ENCODE results near the gene FN3K. TPM values are rescaled to one million over a fixed set of nuclear protein-coding genes. Genes with fewer than 3 reads are reported as not detected.

The FN3K gene
- total RNA-seq, 2 experiments from 2014 or later, result 5.2 TPM

- peaks cover under 1% of the 10 kb centered on the region for H3K4me1 Mint-ChIP-seq
- no peak overlapping the region for H3K27ac Mint-ChIP-seq
- no peak for ATAC-seq (ENCODE audit: low read depth)
- POLR2A ChIA-PET, result no interaction called here
- no peak overlapping the region for H3K4me3 Mint-ChIP-seq
- H3K36me3 Mint-ChIP-seq, result no peaks in the 10 kb centered on the region
- no peak for DNase-seq
- no peaks in the 10 kb centered on the region for H3K9me3 Mint-ChIP-seq
- peaks cover 3% of the 10 kb centered on the region for H3K27me3 Mint-ChIP-seq
Measured at GRCh38 chr17:82710499-82711232, 24.7 kb upstream of the FN3K start.

- no peak for DNase-seq
- Mint-ChIP-seq H3K9me3 (no peaks in the 10 kb centered on the region), H3K27me3 (no peaks in the 10 kb centered on the region), H3K4me3 (no peak overlapping the region), H3K4me1 (peaks cover 12% of the 10 kb centered on the region), H3K36me3 (peaks cover 1% of the 10 kb centered on the region), H3K27ac (no peak overlapping the region)
- no peak for ATAC-seq (ENCODE audit: low read depth)
- POLR2A ChIA-PET, result no interaction called here
Measured at GRCh38 chr17:82713071-82713723, 22.2 kb upstream of the FN3K start.

- Mint-ChIP-seq H3K27me3 (no peaks in the 10 kb centered on the region), H3K4me3 (peak within 1 kb of the TSS; percentile 89), H3K27ac (peak within 1 kb of the TSS; percentile 91), H3K36me3 (peaks cover 3% of the 10 kb centered on the region), H3K9me3 (no peaks in the 10 kb centered on the region), H3K4me1 (peaks cover 15% of the 10 kb centered on the region)
- peak; percentile 91 for DNase-seq
- peak; percentile 88 for ATAC-seq (ENCODE audit: low read depth)
- POLR2A ChIA-PET, result interaction anchor here (1.5 to 2.5 kb wide), 3 partner anchors 11 to 37 kb away, joined by 5 to 13 read pairs (median 5); no protein-coding TSS in a partner anchor
Measured at GRCh38 chr17:82716203-82717010, 19.0 kb upstream of the FN3K start, which contains the start of gene FN3KRP. Gene FN3KRP, plus strand, starts transcription at chr17:82716706. Its CDS starts 50 bp downstream, at chr17:82716756.

GRCh38 chr17:82718986-82719685, 16.3 kb upstream of the FN3K start:
- no peaks in the 10 kb centered on the region for H3K9me3 Mint-ChIP-seq
- H3K4me3 Mint-ChIP-seq, result no peak overlapping the region
- peaks cover 15% of the 10 kb centered on the region for H3K4me1 Mint-ChIP-seq
- H3K36me3 Mint-ChIP-seq, result peaks cover 14% of the 10 kb centered on the region
- POLR2A ChIA-PET, result no interaction called here
- no peak overlapping the region for H3K27ac Mint-ChIP-seq
- no peak for DNase-seq
- no peak for ATAC-seq (ENCODE audit: low read depth)
- H3K27me3 Mint-ChIP-seq, result no peaks in the 10 kb centered on the region

GRCh38 chr17:82720204-82720603, 15.2 kb upstream of the FN3K start:
- H3K9me3 Mint-ChIP-seq, result no peaks in the 10 kb centered on the region
- H3K27ac Mint-ChIP-seq, result no peak overlapping the region
- H3K36me3 Mint-ChIP-seq, result peaks cover 14% of the 10 kb centered on the region
- POLR2A ChIA-PET, result no interaction called here
- H3K27me3 Mint-ChIP-seq, result no peaks in the 10 kb centered on the region
- H3K4me1 Mint-ChIP-seq, result peaks cover 15% of the 10 kb centered on the region
- no peak for ATAC-seq (ENCODE audit: low read depth)
- no peak overlapping the region for H3K4me3 Mint-ChIP-seq
- DNase-seq, result no peak

- DNase-seq (no peak), ATAC-seq (ENCODE audit: low read depth) (no peak)
- Mint-ChIP-seq H3K4me1 (peaks cover 9% of the 10 kb centered on the region), H3K27ac (no peak overlapping the region), H3K36me3 (peaks cover 15% of the 10 kb centered on the region), H3K9me3 (no peaks in the 10 kb centered on the region), H3K27me3 (no peaks in the 10 kb centered on the region), H3K4me3 (no peak overlapping the region)
- POLR2A ChIA-PET, result no interaction called here
Measured at GRCh38 chr17:82722341-82723013, 12.9 kb upstream of the FN3K start.

GRCh38 chr17:82723169-82723807, 12.1 kb upstream of the FN3K start:
- no peaks in the 10 kb centered on the region for H3K9me3 Mint-ChIP-seq
- POLR2A ChIA-PET, result interaction anchor here (0.6 kb wide), 1 partner anchor 298 kb away, joined by 3 read pairs; no protein-coding TSS in a partner anchor

GRCh38 chr17:82726427-82726826, 9.0 kb upstream of the FN3K start:
- Mint-ChIP-seq H3K27me3 (no peaks in the 10 kb centered on the region), H3K4me3 (no peak overlapping the region), H3K4me1 (no peaks in the 10 kb centered on the region), H3K9me3 (no peaks in the 10 kb centered on the region), H3K27ac (no peak overlapping the region), H3K36me3 (peaks cover 18% of the 10 kb centered on the region)
- ATAC-seq (ENCODE audit: low read depth) (no peak), DNase-seq (no peak)
- POLR2A ChIA-PET, result interaction anchor here (3.8 kb wide), 1 partner anchor 10 kb away, joined by 13 read pairs; the partner anchor contains the start of gene FN3KRP

More at GRCh38 chr17:82723169-82723807, 12.1 kb upstream of the FN3K start:
- Mint-ChIP-seq H3K27ac (no peak overlapping the region), H3K4me1 (peaks cover 3% of the 10 kb centered on the region), H3K4me3 (no peak overlapping the region), H3K36me3 (peaks cover 15% of the 10 kb centered on the region), H3K27me3 (no peaks in the 10 kb centered on the region)
- DNase-seq (no peak), ATAC-seq (ENCODE audit: low read depth) (no peak)

GRCh38 chr17:82729479-82730260, 5.7 kb upstream of the FN3K start:
- H3K4me3 Mint-ChIP-seq, result no peak overlapping the region
- H3K4me1 Mint-ChIP-seq, result no peaks in the 10 kb centered on the region
- POLR2A ChIA-PET, result interaction anchor here (0.5 to 3.8 kb wide), 3 partner anchors 13 to 86 kb away, joined by 3 to 13 read pairs (median 4); partner anchors contain the start of gene FN3KRP
- H3K9me3 Mint-ChIP-seq, result no peaks in the 10 kb centered on the region
- no peak for DNase-seq
- ATAC-seq (ENCODE audit: low read depth), result no peak
- peaks cover 25% of the 10 kb centered on the region for H3K36me3 Mint-ChIP-seq
- no peaks in the 10 kb centered on the region for H3K27me3 Mint-ChIP-seq
- no peak overlapping the region for H3K27ac Mint-ChIP-seq

GRCh38 chr17:82732118-82732743, 3.2 kb upstream of the FN3K start:
- POLR2A ChIA-PET, result no interaction called here
- ATAC-seq (ENCODE audit: low read depth), result no peak

GRCh38 chr17:82736511-82737185, 1.2 kb downstream of the FN3K start:
- ATAC-seq (ENCODE audit: low read depth) (no peak), DNase-seq (no peak)
- Mint-ChIP-seq H3K36me3 (peaks cover 36% of the 10 kb centered on the region), H3K27me3 (no peaks in the 10 kb centered on the region), H3K4me1 (no peaks in the 10 kb centered on the region), H3K4me3 (no peak overlapping the region), H3K27ac (no peak overlapping the region), H3K9me3 (peaks cover 14% of the 10 kb centered on the region)
- POLR2A ChIA-PET, result no interaction called here

More at GRCh38 chr17:82732118-82732743, 3.2 kb upstream of the FN3K start:
- Mint-ChIP-seq H3K27me3 (no peaks in the 10 kb centered on the region), H3K4me1 (no peaks in the 10 kb centered on the region), H3K27ac (no peak overlapping the region), H3K4me3 (no peak overlapping the region), H3K36me3 (peaks cover 23% of the 10 kb centered on the region), H3K9me3 (no peaks in the 10 kb centered on the region)
- no peak for DNase-seq
